Hematopoietic multipotent progenitor cell treated with erythropoietin and hydrocortisone succinate and interleukin-3 and kit ligand, for 6 days (in vitro differentiated cells): ENCODE measurements around the gene AADAT.
A peak's percentile ranks its signal among the peaks of the same experiment; 100 is the strongest.
"Not testable (repeated sequence)": the region's sequence is repeated elsewhere in the genome, so short reads cannot be mapped to it uniquely, and the experiment has no call there.

ENCODE experiments used
- DNase-seq: peaks from one replicate; pipeline ENCODE4 v3.0.0-alpha.2; 2015

The AADAT gene

GRCh38 chr4:170088716-170089115 lies 1.0 kb downstream of the AADAT start:
- no peak for DNase-seq

- peak; percentile 25 for DNase-seq
Measured at GRCh38 chr4:170087163-170087700, 2.5 kb downstream of the AADAT start.

- peak; percentile 71 for DNase-seq
Measured at GRCh38 chr4:170083541-170083940, 6.2 kb downstream of the AADAT start.

- no peak for DNase-seq
Measured at GRCh38 chr4:170080496-170080895, 9.3 kb downstream of the AADAT start.

GRCh38 chr4:170079981-170080380 lies 9.8 kb downstream of the AADAT start:
- DNase-seq = no peak

- no peak for DNase-seq
Measured at GRCh38 chr4:170071196-170071595, 18.6 kb downstream of the AADAT start.

- no peak for DNase-seq
Measured at GRCh38 chr4:170068438-170069128, 21.2 kb downstream of the AADAT start.

GRCh38 chr4:170059421-170059820 lies 30.3 kb downstream of the AADAT start:
- no peak for DNase-seq

- DNase-seq = no peak
Measured at GRCh38 chr4:170058826-170059225, 30.9 kb downstream of the AADAT start.

GRCh38 chr4:170057866-170058265 lies 31.9 kb downstream of the AADAT start:
- no peak for DNase-seq

GRCh38 chr4:170052919-170053318 lies 36.8 kb downstream of the AADAT start:
- DNase-seq = no peak

GRCh38 chr4:170051402-170051801 lies 38.4 kb downstream of the AADAT start:
- no peak for DNase-seq

GRCh38 chr4:170049766-170050165 lies 40.0 kb downstream of the AADAT start:
- DNase-seq = no peak

GRCh38 chr4:170047771-170048354 lies 41.9 kb downstream of the AADAT start:
- DNase-seq = peak; percentile 90

GRCh38 chr4:170046156-170046555 lies 43.6 kb downstream of the AADAT start:
- DNase-seq = not testable (repeated sequence)

GRCh38 chr4:170040031-170040680 lies 49.6 kb downstream of the AADAT start:
- DNase-seq = no peak

GRCh38 chr4:170038769-170039168 lies 51.0 kb downstream of the AADAT start:
- no peak for DNase-seq

- DNase-seq = no peak
Measured at GRCh38 chr4:170038232-170038631, 51.5 kb downstream of the AADAT start.

- no peak for DNase-seq
Measured at GRCh38 chr4:170037481-170037880, 52.3 kb downstream of the AADAT start.

GRCh38 chr4:170035845-170036244 lies 53.9 kb downstream of the AADAT start:
- no peak for DNase-seq

- DNase-seq = no peak
Measured at GRCh38 chr4:170035231-170035630, 54.5 kb downstream of the AADAT start.

GRCh38 chr4:170033999-170034398 lies 55.8 kb downstream of the AADAT start:
- DNase-seq = no peak

- no peak for DNase-seq
Measured at GRCh38 chr4:170030121-170030520, 59.6 kb downstream of the AADAT start.
